Measurements from ENCODE around the gene HIPK2. TPM values are rescaled to one million over a fixed set of nuclear protein-coding genes. Genes with fewer than 3 reads are reported as not detected.

The HIPK2 gene
- total RNA-seq, 2 donors from 2014 or later, result 28.7 to 35.4 TPM

DNA sequence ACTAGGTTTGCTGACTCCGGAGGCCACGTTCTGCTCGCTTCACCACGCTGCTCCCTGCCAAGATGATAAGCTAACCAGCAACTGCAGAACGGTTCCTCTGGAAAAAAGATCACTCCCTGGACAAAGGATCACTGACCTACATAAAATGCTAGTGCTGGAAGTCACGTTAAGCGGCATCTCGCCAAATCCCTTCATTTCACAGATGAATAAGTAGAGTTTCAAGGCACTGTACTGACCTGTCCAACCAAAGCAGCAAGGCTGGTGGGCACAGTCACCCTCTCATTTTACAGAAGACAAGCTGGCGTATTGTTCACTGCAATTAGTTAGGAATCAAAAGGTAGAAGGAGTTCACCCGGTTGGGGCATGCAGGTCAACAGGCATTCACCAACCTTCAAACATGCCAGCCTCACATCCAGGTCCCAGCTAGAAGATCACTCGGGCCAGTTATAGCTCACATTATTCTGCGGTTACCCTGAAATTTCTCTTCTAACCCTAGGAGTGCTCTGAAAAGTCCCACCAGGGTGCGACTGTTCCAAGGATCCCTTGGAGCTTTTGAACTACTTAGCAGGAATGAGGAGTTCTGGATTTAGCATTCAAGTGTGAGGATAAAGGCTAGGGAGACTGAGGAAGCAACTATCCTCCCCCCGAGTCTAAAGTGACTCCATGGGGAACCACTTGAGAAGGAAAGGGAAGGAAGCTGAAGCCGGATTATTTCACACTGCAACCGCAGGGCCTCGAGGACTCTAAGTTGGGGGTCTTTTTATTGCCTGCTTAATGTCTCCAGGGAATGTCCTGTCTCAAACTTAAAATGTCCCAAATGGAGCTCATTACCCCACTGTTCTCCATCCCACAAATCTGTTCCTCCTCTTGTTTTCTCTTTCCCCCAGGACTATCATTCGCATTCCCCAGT lies 32.8 kb downstream of the HIPK2 start:
- no peak overlapping the region for H3K4me3 Mint-ChIP-seq
- no peaks in the 10 kb centered on the region for H3K9me3 Mint-ChIP-seq
- ATAC-seq (replicated peaks in 1 of 2) (no peak), DNase-seq (no peak)
- peaks cover 23% of the 10 kb centered on the region for H3K4me1 Mint-ChIP-seq (ENCODE audit: low read depth)
- no peak overlapping the region for H3K27ac Mint-ChIP-seq
- no peaks in the 10 kb centered on the region for H3K27me3 Mint-ChIP-seq (ENCODE audit: low read depth)
- H3K36me3 Mint-ChIP-seq (ENCODE audit: insufficient read depth in 2 of 2), result no peaks in the 10 kb centered on the region

DNA sequence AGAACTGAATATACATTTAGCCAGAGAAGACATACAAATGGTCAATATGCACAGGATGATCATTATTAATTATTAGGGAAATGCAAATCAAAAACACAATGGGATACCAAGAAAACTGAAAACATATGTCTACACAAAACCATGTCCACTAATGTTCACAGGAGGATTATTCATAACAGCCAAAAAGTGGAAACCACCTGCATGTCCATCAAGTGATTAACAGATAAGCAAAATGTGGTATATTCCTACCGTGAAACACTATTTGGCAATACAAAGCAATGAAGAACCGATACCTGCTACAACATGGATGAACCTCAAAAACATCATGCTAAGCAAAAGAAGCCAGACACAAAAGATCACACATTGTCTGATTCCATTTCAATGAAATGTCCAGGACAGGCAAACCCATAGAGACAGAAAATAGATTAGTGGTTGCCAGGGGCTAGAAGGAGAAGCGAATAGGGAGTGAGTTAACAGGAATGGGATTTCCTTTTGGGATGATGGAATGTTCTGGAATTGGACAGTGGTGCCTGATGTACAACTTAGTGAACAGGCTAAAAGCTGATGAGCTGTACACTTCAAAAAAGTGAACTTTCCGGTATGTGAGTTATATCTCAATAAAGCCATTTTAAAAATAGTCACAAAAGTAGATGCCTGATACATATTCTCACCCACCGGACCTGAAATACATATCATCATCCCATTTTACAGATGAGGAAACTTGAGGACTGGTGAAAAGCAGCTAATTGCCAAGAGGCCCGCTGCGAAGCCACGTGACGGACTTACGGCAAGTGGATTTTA lies 33.6 kb downstream of the HIPK2 start:
- H3K9me3 Mint-ChIP-seq, result no peaks in the 10 kb centered on the region
- no peak for DNase-seq
- H3K27me3 Mint-ChIP-seq (ENCODE audit: low read depth), result no peaks in the 10 kb centered on the region
- H3K36me3 Mint-ChIP-seq (ENCODE audit: insufficient read depth in 2 of 2), result no peaks in the 10 kb centered on the region
- H3K27ac Mint-ChIP-seq, result no peak overlapping the region
- H3K4me1 Mint-ChIP-seq (ENCODE audit: low read depth), result peaks cover 18% of the 10 kb centered on the region
- H3K4me3 Mint-ChIP-seq, result no peak overlapping the region
- ATAC-seq (replicated peaks in 1 of 2), result no peak

DNA sequence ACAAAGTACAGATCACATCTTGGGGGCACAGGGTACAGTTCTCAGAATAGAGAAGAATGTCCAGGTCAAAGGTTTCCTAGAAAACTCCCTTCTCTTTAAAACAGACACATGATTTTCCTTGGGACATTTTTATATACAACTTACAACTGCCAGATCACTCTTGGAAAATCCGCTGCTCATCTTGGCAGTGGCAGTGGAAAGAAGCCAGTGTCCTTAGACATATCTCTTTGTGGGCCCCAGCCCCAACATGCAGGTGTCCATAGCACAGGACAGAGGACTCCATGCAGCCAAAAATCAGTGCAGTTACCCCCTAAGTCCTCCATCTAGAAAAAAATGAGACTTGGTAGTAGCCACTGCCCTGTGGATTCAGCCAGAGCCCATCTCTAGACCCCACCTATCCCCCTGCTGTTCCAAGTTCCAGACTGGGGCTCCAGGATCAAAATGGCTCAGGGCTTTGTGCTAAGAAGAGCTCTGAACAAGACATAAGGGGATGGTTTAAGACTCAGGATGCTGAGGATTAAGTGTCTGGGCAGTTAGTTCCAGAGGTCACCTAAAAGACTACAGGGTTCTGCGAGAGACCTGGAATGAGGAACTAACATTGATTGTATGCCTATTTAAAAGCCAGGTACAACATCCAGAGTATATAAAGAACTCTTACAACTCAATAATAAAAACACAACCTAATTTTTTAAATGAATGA lies 34.4 kb downstream of the HIPK2 start:
- Mint-ChIP-seq H3K36me3 (ENCODE audit: insufficient read depth in 2 of 2) (no peaks in the 10 kb centered on the region), H3K4me1 (ENCODE audit: low read depth) (peaks cover 20% of the 10 kb centered on the region), H3K4me3 (no peak overlapping the region), H3K27me3 (ENCODE audit: low read depth) (no peaks in the 10 kb centered on the region), H3K9me3 (no peaks in the 10 kb centered on the region), H3K27ac (no peak overlapping the region)
- ATAC-seq (replicated peaks in 1 of 2) (no peak), DNase-seq (no peak)

DNA sequence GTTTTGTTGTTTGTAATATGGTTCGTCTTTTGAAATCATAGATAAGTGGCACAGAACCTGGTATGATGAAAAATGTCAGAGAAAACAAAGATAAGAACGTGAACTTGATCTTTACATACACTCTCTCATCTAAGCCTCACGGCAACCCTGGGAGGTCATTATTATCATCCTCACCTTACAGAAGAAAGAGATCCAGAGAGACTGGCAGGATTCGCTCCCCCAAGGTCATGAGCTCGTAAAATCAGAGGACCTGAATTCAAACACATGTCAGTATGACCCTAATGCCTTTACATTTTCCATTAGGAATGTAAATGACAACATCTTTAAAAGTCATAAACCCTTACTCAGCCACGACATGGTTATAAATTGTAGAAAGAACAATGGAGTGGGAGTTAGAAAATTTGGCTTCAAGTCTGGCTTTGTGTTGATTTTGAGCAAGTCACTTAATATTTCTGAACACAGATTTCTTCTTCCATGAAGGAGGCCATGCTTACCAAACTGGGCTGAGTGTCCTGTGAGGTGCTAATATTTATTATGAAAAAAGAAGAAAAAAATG lies 35.9 kb downstream of the HIPK2 start:
- no peak overlapping the region for H3K4me3 Mint-ChIP-seq
- ATAC-seq (replicated peaks in 1 of 2), result no peak
- H3K27me3 Mint-ChIP-seq (ENCODE audit: low read depth), result no peaks in the 10 kb centered on the region
- no peaks in the 10 kb centered on the region for H3K9me3 Mint-ChIP-seq
- H3K36me3 Mint-ChIP-seq (ENCODE audit: insufficient read depth in 2 of 2), result no peaks in the 10 kb centered on the region
- no peak for DNase-seq
- peaks cover 31% of the 10 kb centered on the region for H3K4me1 Mint-ChIP-seq (ENCODE audit: low read depth)
- peak overlapping the region; percentile 5 for H3K27ac Mint-ChIP-seq

DNA sequence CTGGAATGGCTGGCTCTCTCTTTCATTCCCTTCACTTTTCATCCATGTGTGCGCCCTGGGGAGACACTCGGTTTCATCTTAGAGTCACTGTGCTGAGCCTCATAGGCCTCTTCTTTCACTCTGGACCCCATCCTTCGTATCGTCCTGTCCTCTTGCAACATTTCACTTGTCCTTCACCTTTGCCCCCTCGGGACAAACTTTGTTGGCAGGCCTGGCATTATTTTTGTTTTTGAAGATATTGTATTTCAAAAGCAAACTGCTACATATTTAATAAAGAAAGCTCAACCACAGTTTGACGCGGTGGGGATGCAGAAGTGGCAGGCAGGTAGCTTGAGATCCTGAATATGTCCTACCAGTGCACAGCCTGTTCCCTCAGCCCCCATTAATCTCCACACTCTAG lies 36.6 kb downstream of the HIPK2 start:
- Mint-ChIP-seq H3K27ac (no peak overlapping the region), H3K9me3 (no peaks in the 10 kb centered on the region), H3K4me3 (no peak overlapping the region), H3K4me1 (ENCODE audit: low read depth) (peaks cover 37% of the 10 kb centered on the region), H3K36me3 (ENCODE audit: insufficient read depth in 2 of 2) (no peaks in the 10 kb centered on the region), H3K27me3 (ENCODE audit: low read depth) (no peaks in the 10 kb centered on the region)
- ATAC-seq (replicated peaks in 1 of 2) (no peak), DNase-seq (no peak)

DNA sequence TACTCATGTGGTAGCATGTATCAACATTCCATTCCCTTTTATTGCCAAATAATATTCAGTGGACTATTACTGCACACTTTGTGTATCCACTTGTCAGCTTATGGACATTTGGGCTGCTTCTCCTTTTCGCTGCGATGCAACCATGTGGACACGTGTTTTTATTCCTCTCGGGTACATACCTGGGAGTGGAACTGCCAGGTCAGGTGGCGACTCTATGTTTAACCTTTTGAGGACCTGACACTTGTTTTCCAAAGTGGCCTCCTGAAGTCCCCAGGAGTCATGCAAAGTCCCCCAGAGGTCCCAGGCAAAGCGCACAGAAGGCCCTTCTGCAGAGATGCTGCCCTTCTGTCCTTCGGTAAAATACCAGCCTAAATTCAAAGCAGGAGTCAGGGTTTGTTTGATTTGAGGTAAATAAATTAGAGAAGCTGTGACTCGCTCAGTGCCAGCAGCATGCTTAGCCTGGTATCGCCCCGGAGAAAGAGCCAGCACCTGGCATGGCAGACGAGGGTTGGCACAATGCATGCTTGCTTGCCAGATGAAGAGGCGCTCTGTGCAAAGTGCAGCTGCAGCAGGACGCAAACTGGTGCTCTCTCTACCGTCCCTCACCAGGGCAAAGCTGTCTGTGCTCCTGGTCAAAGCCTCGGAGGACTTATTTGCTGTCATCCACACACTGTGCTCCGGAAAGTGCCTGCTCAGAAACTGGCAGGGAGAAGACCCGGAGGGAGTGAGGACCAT lies 37.8 kb downstream of the HIPK2 start:
- ATAC-seq (replicated peaks in 1 of 2) (no peak), DNase-seq (no peak)
- no peak overlapping the region for H3K27ac Mint-ChIP-seq
- H3K27me3 Mint-ChIP-seq (ENCODE audit: low read depth), result no peaks in the 10 kb centered on the region
- no peak overlapping the region for H3K4me3 Mint-ChIP-seq
- H3K4me1 Mint-ChIP-seq (ENCODE audit: low read depth), result peaks cover 49% of the 10 kb centered on the region
- no peaks in the 10 kb centered on the region for H3K36me3 Mint-ChIP-seq (ENCODE audit: insufficient read depth in 2 of 2)
- H3K9me3 Mint-ChIP-seq, result no peaks in the 10 kb centered on the region

DNA sequence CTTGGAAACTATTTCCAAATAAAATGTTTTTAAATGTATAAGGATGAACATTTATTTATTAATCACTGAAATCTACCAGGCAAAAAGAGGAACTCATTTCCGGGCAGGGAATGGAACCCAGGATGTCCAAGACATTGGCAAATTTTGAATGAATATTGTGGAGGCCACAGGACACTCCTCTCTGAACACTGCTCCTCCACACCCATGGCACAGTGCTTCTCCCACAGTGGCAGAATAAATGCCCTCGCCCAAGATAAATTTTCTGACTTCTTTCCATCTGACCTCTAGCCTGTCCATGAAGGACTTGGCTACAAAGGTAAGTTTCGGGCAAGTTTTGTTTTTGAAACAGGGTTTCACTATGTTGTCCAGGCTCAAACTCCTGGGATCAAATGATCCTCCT lies 39.0 kb downstream of the HIPK2 start:
- peaks cover 0 to 1% of the 10 kb centered on the region in 2 donors for H3K36me3 Mint-ChIP-seq (ENCODE audit: insufficient read depth in 2 of 2)
- DNase-seq (no peak), ATAC-seq (replicated peaks in 1 of 2) (no peak)
- H3K9me3 Mint-ChIP-seq, result no peaks in the 10 kb centered on the region
- H3K27me3 Mint-ChIP-seq (ENCODE audit: low read depth), result no peaks in the 10 kb centered on the region
- peaks cover 49% of the 10 kb centered on the region for H3K4me1 Mint-ChIP-seq (ENCODE audit: low read depth)
- no peak overlapping the region for H3K4me3 Mint-ChIP-seq
- peak overlapping the region; percentile 22 for H3K27ac Mint-ChIP-seq

DNA sequence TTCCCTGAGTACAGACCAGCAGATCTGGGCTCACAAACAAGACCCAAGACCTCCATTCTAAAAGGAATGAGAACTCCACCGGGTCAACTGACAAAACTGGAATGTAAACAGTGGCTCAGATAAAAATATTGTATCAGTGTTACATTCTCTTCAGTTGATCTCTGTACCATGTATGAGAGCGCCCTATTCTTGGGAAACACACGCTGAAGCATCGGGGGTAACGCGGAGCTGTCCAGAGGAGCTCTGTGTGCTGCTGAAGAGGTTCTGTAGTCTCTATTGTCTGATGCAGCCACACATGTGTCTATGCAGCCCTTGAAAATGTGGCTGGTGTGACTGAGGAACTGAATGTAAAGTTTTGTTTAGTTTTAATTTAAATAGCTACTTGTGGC lies 39.7 kb downstream of the HIPK2 start:
- Mint-ChIP-seq H3K9me3 (no peaks in the 10 kb centered on the region), H3K4me3 (peak overlapping the region; percentile 57 to 71), H3K27ac (peak overlapping the region; percentile 64), H3K27me3 (ENCODE audit: low read depth) (no peaks in the 10 kb centered on the region), H3K4me1 (ENCODE audit: low read depth) (peaks cover 47% of the 10 kb centered on the region), H3K36me3 (ENCODE audit: insufficient read depth in 2 of 2) (peaks cover 1 to 2% of the 10 kb centered on the region in 2 donors)
- ATAC-seq (replicated peaks in 1 of 2) (peak in 1 of 2 donors; percentile 28), DNase-seq (no peak)

DNA sequence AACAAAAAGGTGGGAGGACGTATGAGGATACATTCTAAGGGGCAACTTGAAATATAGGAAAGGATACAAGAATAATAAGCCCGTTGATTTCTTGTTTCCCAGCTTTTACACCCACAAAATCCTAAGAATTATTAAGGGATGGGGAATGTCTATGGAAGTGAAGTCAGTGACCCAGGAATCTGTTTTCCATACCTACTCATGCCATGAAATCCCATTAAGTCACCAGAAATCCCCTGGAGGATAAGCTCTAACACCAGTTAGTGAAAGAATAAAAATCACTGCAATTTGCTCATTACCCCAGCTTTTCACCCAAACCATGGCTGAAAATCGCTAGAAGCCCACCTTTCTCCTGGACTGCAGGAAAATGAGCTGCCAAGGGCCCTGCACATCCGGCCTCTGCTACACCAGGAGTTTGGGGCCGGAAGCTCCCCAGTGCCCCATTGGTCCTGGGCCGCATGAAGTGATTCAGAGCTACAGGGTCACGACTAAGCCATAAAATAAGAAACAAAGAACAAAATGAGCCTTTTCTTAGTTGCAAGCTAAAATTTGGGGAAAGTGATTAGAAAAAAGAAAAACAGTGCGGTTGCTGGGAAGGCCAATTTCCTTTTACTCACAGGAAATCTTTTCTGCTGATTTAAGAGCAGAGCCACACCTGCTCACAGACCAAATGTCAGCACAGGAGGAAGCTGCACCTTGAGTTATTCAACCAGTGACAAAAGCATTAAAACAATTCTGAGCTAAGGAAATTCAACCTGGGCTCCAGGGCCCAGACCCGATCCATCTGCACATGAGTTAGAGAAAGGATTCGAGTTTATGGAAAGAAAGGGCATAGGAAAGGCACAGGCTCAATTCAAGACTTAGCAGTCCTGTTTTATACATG lies 40.3 kb downstream of the HIPK2 start:
- DNase-seq, result peak; percentile 34 to 40

DNA sequence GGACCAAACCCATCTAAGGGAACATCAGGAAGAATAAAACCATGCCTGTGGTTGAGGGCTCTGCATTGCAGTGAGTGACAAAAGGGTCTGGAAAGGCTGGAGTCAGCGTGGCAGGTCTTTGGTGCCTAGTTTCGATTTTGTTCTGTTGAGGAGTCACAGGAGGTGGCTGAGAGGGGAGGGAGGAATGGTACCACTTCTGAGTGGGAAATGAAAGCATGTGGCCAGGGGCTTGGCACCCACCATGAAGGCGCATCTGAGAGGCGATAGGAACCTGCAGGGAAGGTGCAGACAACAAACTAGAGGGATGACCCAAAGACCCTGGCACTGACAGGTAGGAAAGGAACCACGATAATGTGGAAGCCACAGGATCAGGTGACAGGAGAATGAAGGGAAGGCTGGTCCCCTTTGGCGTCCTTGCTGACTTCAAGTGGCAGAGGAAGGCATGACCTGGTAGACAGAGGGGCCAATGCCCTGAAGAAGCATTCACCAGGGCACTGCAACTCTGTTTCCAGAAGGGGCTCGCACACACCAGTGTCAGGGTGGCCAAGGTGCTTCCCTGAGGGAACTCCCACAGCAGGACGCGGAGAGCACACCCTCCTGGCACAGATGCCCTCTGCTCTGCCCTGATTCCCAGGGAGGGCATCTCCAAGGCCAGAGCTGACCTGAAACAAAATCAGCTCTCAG lies 41.7 kb downstream of the HIPK2 start:
- H3K27me3 Mint-ChIP-seq (ENCODE audit: low read depth), result no peaks in the 10 kb centered on the region
- no peaks in the 10 kb centered on the region for H3K9me3 Mint-ChIP-seq
- H3K4me3 Mint-ChIP-seq, result no peak overlapping the region
- peaks cover 1 to 5% of the 10 kb centered on the region in 2 donors for H3K36me3 Mint-ChIP-seq (ENCODE audit: insufficient read depth in 2 of 2)
- peaks cover 54% of the 10 kb centered on the region for H3K4me1 Mint-ChIP-seq (ENCODE audit: low read depth)
- H3K27ac Mint-ChIP-seq, result no peak overlapping the region
- DNase-seq, result no peak
- ATAC-seq (replicated peaks in 1 of 2), result no peak

More for the DNA sequence above, 40.3 kb downstream of the HIPK2 start:
- H3K27ac Mint-ChIP-seq, result peak overlapping the region; percentile 64
- no peaks in the 10 kb centered on the region for H3K27me3 Mint-ChIP-seq (ENCODE audit: low read depth)
- ATAC-seq (replicated peaks in 1 of 2), result peak; percentile 92 to 93
- H3K4me3 Mint-ChIP-seq, result peak overlapping the region; percentile 57 to 71
- peaks cover 1 to 5% of the 10 kb centered on the region in 2 donors for H3K36me3 Mint-ChIP-seq (ENCODE audit: insufficient read depth in 2 of 2)
- peaks cover 41% of the 10 kb centered on the region for H3K4me1 Mint-ChIP-seq (ENCODE audit: low read depth)
- no peaks in the 10 kb centered on the region for H3K9me3 Mint-ChIP-seq

DNA sequence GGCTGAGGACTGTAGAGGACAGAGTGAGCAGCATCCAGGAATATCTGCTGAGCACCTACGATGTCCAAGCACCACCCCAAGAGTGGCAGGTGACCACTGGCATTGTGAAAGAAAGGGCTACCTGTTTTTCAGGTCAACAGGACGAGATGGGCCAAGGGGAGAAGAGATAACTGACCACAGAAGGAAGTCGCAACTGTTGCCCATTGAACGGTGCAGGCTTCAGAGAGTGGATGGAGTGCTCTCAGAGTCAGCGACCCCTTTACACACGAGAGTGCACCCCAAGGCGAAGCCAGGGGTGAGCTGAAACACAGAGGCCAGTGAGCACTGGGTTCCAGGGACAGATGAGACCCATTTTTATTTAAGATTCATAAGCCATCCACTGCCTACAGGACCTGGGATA lies 42.3 kb downstream of the HIPK2 start:
- Mint-ChIP-seq H3K4me1 (ENCODE audit: low read depth) (peaks cover 60% of the 10 kb centered on the region), H3K27me3 (ENCODE audit: low read depth) (no peaks in the 10 kb centered on the region), H3K4me3 (no peak overlapping the region), H3K27ac (no peak overlapping the region), H3K9me3 (no peaks in the 10 kb centered on the region), H3K36me3 (ENCODE audit: insufficient read depth in 2 of 2) (peaks cover 1 to 5% of the 10 kb centered on the region in 2 donors)
- DNase-seq, result no peak
- ATAC-seq (replicated peaks in 1 of 2), result no peak
